NCI-H446 (cell line): ENCODE data around the gene GNB2.
A peak's percentile ranks its signal among the peaks of the same experiment; 100 is the strongest.
"Not testable (repeated sequence)": the region's sequence is repeated elsewhere in the genome, so short reads cannot be mapped to it uniquely, and the experiment has no call there.

Source experiments
- DNase-seq, 2 experiments: peaks; one replicate each; lab custom pipeline; 2025; lab: John Stamatoyannopoulos, UW

The GNB2 gene

DNA sequence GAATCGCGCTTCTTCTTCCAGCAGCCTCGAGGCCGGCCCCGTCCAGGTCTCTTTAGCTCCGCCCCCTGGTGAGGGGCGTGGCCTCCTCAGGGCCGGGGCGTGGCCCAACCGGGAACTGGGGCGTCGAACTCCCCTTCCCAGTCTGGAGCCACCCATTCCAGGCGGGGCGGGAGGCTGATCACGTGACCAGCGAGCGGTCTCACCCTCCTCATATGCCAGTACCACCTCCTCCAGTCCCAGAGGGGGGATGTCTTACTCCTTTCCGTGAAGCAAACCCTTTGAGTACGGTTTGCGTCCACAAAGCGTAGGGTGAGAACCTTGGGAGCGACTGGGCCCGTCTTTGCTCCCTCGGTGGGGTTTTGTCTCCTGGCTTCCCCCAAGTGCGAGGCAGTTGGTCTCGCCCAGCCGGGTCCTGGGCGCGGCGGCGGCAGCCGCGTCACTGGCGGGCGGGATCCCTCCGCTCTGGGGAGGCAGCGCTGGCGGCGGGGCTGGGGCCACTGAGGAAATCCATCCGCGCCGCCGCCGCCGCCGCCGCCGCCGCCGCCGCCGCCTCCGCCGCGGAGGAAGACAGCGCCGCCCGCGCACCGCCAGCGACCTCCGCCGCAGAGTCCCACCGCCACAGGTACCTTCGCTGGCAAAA is at the start of gene GNB2:
Gene GNB2 (plus strand): TSS at position 439 of the 640 bp plus-strand sequence. CDS start 2,526 bp downstream, outside the sequence.
- DNase-seq, result peak; percentile 91 to 98

DNA sequence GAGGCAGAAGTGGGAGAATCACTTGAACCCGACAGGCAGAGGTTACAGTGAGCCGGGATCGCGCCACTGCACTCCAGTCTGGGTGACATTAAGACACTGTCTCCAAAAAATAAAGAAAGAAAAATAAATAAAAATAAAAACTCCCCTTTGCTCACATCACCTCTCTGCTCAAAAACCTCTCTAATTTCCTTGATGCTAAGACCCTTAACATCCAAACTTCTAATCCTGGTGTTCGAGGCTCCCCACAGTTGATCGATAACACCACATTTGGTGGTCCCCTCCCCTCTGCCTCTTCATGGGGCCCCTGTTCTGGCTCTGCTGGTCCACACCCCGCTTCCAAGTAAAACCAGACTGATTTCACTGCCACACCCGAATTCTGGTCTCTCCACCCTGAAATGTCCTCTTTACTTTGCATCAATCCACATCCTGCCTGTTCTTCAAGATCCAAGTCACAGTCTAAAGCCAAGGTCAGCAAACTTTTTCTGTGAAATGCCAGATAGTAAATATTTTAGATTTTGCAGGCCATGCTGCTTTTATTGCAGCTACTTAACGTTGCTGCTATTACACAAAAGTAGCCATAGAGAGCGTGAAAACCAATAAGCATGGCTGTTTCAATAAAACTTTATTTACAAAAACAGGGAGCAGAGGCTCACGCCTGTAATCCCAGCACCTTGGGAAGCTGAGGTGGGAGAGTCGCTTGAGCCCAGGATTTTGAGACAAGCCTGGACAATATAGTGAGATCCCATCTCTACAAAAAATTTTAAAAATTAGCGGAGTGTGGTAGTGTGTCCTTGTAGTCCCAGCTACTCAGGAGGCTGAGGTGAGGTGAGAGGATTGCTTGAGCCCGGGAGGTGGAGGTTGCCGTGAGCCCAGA is 49.4 kb upstream of the GNB2 start:
- no peak for DNase-seq

DNA sequence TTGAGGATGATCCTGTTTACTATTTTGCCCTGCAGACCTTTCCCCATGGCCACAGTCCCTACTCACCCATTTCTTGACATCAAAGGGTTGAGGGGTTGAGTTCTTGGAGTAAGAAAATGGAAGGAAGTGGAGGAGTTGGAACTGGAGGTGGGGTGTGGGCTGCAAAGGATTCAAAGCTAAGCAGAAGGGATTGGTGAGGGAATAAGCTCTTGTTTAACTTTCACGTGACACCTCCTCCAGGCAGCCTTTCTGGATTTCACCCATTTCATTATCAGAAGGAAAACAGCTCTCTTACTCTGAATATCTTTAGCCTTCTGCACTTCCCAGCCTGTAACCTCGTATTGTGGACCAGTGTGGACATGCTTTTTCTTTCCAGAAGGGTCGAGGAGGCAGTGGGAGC is 47.5 kb upstream of the GNB2 start:
- DNase-seq, result no peak

DNA sequence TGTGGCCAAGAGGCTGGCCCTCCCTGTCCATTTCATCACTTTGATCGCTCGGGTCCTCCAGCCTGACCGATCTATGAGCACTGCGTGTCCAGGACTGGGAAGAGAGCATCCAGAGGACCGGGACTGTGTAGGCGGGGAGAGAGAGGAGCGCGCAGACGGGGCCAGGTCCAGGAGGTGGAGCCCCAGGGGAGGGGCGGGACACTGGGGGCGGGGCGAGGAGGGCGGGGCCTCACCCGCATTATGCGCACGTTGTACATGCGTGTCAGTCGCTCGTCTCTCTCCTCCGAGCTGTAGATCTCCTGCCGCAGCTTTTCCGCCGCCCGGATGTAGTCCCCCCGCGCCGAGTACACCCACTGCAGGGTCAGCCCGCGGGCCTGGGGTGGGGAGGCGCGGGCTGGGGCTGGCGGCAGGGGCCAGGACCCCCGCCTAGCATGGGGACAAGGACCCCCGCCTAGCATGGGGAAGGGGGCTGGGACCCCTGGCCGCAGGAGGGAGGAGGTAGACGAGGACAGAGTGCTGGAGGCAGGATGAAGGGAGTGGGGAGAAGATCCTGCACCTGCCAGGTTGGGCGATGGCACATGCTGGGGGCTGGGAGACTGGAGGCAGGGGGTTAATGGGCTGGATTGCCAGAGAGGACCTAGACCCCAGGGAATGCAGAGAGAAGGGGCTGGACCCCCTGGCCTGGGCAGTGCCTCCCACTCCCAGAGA is 46.9 kb upstream of the GNB2 start:
- peak in 1 of 2 experiments; percentile 45 for DNase-seq

DNA sequence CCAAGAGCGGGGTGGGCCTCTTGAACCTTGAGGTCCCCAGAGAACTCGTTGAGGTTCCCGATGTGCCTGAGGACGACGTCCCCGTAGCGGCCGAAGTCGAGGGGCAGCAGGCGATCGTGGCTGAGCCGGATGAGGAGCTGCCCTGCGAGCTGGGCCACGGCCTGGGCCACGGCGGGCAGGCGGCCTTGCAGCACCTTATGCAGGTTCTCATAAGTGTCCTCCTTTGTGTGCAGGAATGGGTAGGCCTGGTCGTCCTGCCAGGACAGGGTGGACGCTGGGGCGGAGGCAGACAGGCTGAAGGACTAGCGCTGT is 46.3 kb upstream of the GNB2 start:
- DNase-seq, result no peak

DNA sequence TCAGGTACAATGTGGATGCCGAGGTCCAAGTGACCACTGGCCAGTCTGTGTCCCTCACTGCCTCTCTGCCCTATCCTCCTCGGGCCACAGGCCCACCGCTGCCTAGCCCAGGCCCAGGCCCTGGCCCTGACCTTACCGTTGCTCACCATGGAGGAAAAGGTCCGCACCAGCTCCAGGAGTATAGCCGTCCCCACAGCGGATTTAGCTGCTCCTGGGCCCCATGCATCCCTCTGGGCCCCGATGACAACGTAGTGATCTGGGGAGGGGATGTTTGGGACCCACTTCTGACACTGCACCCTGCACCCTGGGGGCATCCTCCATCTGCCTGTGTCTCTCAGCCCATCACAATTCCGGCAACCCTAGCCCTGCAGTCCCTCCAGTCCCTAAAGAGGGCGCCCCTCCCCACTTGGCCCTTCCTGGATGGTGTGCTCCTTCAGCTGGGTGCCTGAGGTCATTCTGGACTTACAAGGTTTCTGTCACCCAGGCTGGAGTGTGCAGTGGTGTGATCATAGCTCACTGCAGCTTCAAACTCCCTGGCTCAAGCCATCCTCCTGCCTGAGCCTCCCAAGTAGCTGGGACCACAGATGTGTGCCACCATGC is 44.3 kb upstream of the GNB2 start:
- no peak for DNase-seq

DNA sequence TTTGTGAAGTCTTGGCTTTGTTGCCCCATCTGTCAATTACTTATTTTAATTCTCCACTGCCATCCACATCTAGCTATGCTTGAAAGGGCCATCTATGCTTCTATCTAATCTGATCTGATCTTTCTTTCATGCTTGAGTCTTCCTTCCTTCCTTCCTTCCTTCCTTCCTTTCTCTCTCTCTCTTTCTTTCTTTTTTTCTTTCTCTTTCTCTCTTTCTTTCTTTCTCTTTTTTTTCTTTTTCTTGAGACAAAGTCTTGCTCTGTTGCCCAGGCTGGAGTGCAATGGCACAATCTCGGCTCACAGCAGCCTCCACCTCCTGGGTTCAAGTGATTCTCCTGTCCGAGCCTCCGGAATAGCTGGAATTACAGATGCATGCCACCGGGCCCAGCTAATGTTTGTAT is 43.5 kb upstream of the GNB2 start:
- no peak for DNase-seq

DNA sequence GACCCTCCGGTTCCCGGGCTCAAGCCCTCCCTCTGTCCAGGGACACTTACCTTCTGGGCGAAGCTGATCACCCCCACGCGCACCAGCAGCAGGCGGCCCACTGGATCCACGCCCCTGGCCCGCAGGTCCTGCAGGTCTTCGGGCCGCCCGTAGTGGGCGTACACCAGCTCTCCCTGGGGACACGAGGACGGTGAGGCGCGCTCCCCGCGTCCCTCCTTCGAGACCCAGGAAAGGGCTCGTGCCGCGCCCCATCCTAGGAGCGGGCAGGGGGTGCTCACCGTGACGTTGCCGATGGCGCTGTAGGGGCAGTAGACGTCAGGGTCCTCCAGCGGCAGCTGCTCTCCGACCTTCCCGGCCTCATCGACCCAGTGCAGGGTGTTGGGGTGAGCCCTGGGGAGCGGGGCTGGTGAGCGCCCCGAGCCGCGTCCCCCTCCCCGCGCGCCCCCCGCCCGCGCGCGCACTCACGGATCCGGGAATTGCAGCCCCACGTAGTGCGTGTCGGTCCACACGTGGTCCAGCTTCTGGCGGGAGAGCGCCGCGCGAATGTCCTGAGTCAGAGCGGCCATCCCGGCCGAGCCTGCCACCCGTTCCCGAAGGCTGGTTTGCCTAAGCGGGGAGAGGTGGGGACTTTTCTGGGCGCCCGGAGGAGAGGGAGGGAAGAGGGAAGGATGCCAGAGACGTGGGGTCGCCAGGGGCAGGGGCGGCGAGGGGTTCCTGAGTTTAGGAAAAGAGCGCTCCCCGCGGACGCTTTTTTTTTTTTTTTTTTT is 40.4 kb upstream of the GNB2 start:
- DNase-seq, result peak in 1 of 2 experiments; percentile 16

DNA sequence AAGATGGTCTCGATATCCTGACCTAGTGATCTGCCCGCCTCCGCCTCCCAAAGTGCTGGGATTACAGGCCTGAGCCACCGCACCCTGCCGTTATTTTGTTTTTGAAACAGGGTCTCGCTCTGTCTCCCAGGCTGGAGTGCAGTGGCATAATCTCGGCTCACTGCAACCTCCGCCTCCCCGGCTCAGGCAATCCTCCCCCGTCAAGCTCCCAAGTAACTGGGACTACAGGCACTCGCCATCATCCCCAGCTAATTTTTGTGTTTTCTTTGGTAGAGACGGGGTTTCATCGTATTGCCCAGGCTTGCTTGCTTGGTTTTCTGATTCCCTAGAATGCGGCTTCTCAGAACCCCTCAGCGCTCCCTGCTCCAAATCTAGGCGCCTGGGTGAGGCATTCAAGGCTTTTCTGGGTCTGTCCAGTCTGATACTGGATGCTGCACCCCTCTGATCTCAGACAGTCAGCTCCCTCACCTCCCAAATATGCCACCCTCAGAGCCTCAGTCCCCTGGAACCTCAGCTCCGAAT is 33.5 kb upstream of the GNB2 start:
- no peak for DNase-seq

DNA sequence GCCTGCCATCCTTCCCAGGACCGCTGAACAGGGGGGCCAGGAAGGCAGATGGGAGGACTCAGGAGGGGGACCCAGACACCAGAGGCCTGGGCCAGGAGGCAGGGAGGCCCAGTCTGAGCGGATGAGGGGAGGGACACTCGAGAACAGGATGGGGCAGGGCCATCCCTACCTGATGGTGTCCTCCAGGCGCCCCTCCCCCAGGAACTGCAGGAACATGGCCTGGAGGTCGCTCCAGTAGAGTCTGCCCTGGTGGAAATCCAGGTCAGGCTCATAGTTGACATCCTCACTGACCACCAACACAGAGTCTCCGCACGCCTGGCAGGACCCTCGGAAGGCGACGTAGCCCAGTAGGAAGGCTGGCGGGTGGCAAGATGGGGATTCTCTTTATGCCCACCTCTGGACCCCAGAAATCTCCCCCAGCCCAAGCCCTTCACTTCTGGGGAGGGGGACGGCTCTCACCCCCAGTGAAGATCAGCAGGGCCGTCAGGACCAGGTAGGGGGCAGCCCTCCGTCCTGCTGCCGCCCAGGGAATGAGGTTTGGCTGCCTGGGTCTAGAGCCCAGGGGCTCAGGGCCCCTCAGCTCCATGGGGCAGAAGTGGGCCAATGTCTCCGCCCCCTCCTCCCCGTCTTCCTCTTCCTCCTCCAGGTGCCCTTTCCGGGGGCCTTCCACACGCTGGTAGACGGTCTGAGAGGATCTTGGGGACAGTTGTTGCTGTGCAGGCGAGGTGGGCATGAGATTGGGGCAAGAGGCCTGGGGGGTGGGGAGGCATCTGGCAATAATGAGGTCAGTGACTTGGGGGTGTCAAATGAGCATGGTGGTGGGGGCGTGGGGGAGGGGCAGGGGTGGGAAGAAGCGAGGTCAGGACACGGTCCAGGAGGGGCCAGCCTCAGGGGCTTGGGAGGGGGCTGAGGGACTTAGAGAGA is 32.8 kb upstream of the GNB2 start:
- DNase-seq, result no peak

DNA sequence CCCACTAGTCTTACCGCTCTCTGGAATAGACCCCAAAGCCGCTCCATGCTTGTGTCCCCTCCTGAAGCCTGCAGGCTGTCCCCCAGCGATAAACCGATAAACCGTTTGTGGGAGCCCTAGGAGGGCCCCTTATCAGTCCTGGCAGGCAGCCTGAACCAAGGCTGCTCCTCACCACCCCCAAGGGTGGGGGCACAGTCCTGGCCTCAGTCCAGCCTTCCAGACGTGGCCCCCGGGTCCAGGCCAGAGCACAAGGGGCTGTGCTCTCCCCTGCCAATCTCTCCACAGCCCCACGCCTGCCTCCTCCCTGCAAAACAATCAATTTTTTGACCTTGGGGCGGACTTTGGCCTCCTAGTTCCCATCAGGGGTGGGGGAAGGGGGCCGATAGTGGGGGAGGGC is 32.1 kb upstream of the GNB2 start, which contains the start of gene TFR2:
Gene TFR2 (minus strand): TSS at position 90 of the 397 bp plus-strand sequence. CDS start 43 bp downstream, at position 47.
- DNase-seq, result no peak

DNA sequence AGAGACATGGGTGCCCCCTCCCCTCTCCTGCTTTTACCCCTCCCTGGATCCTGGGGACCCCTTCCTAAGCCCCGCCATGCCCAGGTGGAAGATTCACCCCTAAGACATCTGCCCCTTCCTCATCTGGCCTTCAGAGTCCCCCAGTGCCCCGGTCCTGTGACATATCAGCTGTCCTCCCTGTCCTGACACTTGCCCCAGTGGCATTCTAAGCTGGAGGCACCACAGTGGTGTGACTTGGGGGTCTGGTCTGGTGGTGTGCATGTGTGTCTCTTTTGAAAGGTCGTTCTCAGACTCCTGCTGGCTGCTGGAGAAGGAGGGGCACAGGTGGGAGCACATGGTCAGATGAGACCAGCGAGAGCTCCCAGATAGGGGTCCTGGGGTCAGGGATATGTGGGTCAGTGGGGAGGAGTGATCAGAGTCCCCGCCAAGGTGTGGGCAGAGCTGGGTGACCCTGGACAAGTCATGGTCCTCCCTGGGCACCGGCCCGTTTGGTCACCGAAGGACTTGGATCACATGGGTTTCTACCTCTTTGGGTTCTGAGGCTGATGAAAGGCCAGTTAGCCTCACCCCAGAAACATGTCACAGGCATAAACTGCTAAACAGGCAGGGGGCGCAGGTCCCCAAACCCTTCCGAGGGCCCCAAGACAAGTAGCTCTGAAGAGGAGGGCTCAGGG is 31.5 kb upstream of the GNB2 start:
- DNase-seq, result no peak

DNA sequence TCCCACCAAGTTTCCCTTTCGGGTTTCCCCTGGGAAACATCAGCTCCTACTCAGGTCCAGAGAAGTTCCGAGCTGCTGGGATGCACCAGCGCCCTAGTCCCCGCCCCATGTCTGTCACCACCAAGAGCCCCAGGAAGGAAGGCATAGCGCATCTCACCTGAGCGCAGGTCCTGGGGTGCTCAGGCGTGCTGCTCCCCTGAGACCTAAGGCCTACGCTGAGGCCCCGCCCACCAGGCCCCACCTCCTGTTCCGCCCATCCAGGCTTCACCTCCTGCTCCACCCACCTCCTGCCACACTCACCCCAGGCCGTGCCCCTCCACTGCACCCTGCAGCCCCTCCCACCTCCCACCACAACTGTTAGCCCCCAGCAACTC is 31.0 kb upstream of the GNB2 start:
- DNase-seq, result no peak

DNA sequence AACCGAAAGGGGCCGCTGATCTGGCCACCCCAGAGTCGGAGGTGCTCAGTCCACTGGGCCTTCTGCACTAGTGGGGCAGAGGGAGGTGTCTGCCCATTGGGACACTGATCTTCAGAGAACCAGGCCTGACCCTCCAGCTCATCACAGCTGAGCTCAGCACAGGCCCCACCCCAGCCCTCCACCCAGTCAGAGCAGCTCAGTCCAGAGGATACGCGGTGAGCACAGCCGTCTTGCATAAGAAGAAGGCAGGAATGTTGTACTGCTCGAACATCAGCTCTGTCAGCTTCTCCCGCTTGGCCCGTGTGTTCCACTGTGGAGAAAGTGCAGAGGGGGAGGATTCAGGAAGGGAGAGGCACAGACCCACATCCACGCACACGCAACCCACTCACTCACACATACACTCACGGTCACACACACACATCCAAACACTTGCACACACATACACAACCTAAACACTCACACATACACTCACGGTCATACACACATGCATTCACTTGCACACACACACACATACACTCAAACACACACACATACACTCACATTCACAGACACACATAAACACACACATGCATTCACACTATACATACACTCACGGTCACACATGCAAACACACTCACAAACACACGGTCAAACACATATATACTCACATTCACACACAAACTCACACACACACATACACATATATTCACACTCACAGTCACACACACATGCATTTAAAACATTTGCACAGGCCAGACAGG is 23.5 kb upstream of the GNB2 start:
- no peak for DNase-seq

DNA sequence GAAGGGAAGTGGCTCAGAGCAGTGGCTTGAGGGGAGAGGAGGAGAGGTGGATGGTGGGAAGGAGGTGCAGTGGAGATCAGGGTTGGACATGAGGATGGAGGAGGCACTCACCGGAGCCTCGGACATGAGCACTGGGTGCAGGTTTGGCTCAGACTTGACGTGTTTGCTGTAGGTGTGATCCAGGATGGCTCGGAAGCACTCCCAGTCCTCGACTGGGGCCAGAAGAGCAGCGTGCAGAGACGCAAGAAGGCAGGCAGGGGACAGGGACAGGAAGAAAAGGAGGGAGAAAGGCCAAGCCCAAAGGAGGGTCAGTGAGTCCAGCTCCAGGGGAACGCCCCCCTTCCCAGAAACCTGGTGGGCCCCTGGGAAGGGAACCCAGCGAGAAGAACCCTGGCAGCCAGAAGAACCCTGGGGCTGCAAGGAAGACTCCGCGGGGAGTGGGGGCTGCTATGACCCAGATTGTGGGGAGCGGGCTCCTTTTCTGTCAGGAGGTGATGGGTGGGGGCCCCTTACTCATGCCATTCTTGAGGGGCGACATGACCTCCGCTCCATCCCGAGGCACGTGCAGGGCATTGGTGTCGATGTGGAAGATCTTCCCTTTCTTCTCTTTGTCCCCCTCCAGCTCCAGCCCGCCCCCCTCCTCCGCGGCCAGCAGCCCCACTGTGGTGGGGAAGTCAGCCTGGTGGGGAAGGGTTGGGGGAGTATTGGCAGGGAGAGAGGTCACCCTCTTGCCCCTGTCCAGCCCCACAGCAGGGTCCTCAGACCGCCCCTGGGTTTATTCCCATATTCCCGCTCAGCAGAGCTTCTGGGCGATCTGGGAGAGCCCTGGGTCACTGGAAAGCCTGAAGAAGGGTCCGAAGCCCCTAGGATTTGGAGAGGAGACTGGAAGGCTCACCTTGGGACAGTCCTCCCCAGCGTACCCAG is 18.4 kb upstream of the GNB2 start:
- no peak for DNase-seq

DNA sequence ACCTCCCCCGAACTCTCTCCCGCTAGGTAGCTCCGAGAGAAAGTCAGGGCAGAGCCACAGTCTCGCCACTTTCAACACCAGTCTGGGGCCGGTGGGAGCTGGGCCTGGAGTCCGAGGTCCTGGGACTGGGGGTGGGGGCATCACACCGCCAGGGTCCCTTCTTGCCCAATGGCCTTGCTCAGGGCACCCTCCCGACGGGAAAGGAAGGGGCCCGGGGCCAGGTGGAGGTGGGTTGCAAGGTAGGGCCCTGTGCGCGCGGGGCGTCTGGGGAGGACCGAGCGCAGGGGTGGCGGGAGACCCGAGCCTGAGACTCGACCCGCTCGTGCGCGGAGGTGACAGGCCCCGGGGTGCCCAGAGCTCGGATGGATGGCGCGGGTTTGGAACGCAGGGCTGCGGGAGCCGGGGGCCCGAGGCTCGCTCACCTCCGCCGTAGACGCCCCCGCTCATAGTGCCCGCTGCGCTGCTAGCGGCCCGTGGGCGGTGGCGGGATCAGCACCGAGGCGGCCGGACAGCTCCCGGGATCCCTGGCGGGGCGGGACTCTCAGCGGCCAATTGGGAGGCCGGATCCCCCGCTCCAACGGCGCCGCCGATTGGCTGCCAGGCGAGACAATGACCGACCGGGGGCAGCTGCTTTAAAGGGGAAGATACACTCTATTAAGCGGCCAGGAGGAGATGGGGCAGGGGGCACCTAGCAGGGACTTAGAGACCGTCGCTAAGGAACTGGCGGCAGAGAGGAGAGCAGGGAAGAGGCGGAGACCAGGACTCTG is 17.4 kb upstream of the GNB2 start, which contains the start of gene ACTL6B:
Gene ACTL6B (minus strand): TSS at position 541 of the 767 bp plus-strand sequence. CDS start 94 bp downstream, at position 447.
- peak; percentile 2 to 76 for DNase-seq

DNA sequence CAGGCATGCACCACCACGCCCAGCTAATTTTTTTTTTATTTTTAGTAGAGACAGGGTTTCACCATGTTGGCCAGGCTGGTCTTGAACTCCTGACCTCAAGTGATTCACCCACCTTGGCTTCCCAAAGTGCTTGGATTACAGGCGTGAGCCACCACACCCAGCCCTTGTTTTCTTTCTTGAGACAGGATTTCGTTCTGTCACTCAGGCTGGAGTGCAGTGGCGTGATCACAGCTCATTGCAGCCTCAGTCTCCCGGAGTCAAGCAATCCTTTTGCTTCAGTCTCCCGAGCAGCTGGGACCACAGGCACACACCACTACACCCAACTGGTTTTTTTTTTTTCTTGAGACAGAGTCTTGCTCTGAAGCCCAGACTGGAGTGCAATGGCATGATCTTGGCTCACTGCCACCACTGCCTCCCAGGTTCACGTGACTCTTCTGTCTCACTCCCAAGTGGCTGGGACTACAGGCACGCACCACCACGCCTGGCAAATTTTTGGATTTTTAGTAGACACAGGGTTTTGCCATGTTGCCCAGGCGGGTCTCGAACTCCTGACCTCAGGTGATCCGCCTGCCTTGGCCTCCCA is 11.3 kb upstream of the GNB2 start:
- DNase-seq, result not testable (repeated sequence)
